Measurements from ENCODE around the gene HIPK2.

- TF ChIP-seq REST (IDR thresholded peaks at IDR 0.05; ENCODE audit: unreplicated experiment) (no peak), EZH2 (IDR thresholded peaks at IDR 0.05; ENCODE audit: low read depth, unreplicated experiment) (no peak), POLR2AphosphoS5 (IDR thresholded peaks at IDR 0.05; ENCODE audit: low read depth) (no peak), CTCF (conservative IDR thresholded peaks at IDR 0.05; ENCODE audit: low read depth in 2 of 2) (no peak), JUNB (IDR thresholded peaks at IDR 0.05; ENCODE audit: unreplicated experiment) (no peak), ZNF462 (CRISPR knock-in tag; IDR thresholded peaks at IDR 0.05) (no peak), CREB1 (CRISPR knock-in tag; IDR thresholded peaks at IDR 0.05; ENCODE audit: low read depth) (no peak), ETS1 (IDR thresholded peaks at IDR 0.05) (no peak)
Observed at GRCh38 chr7:139731802-139732470, 45.9 kb downstream of the HIPK2 start.

Data from GM23338 (cell line).